ENCODE results near the gene SLC9A1.

DNA sequence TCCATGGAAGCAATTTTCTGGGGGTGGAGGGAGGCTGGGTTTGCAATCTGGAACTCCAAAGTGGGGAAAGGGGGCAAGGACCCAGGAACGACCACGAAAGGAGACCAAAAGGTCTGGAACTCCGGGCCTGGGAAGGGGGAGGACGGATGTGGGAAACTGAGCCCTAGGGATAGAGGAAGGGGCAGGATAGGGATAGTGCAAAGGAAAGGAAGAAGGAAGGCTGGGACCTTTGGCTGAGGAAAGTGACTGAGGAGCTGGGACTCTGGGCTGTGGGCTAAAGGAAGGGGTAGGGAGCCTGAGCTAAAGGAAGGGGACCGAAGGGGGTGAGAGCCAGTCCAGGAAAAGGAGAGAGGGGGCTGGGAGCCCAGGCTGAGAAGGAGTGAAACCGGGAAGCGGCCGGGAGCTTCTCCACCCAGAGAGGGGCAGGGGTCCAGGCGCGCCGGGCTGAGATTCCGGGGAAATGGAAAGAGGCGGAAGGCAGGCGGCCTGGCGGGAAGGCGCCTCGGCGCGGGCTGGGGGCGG lies 395 bp downstream of the SLC9A1 start:
- TF ChIP-seq, protein P1, sequence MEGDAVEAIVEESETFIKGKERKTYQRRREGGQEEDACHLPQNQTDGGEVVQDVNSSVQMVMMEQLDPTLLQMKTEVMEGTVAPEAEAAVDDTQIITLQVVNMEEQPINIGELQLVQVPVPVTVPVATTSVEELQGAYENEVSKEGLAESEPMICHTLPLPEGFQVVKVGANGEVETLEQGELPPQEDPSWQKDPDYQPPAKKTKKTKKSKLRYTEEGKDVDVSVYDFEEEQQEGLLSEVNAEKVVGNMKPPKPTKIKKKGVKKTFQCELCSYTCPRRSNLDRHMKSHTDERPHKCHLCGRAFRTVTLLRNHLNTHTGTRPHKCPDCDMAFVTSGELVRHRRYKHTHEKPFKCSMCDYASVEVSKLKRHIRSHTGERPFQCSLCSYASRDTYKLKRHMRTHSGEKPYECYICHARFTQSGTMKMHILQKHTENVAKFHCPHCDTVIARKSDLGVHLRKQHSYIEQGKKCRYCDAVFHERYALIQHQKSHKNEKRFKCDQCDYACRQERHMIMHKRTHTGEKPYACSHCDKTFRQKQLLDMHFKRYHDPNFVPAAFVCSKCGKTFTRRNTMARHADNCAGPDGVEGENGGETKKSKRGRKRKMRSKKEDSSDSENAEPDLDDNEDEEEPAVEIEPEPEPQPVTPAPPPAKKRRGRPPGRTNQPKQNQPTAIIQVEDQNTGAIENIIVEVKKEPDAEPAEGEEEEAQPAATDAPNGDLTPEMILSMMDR (IDR thresholded peaks at IDR 0.05) = no peak
- no peak for TF ChIP-seq POLR2A (IDR thresholded peaks at IDR 0.05)
